Immature natural killer cell (primary cell): ENCODE results near the gene CYTIP. TPM values are rescaled to one million over a fixed set of nuclear protein-coding genes. Genes with fewer than 3 reads are reported as not detected.
A peak's percentile ranks its signal among the peaks of the same experiment; 100 is the strongest.

Experiments
- DNase-seq, 3 donors: peaks; one replicate each; pipeline ENCODE4 v3.0.0; 2022; ENCODE audit warnings: mixed read lengths in 1 of 3
- H3K27ac Mint-ChIP-seq, 6 donors: one replicate each; pipeline ENCODE4 v1.8.0; 2020; ENCODE audit warnings: mixed read lengths in 6 of 6, mild to moderate bottlenecking in 5 of 6, inconsistent platforms in 4 of 6, moderate library complexity in 3 of 6
- H3K27me3 Mint-ChIP-seq, 3 donors: one replicate each; pipeline ENCODE4 v1.8.0; 2020 to 2021; ENCODE audit warnings: low read depth in 3 of 3, mild to moderate bottlenecking in 3 of 3, mixed read lengths in 3 of 3, moderate library complexity in 3 of 3, inconsistent platforms in 1 of 3
- H3K36me3 Mint-ChIP-seq, 3 donors: one replicate each; pipeline ENCODE4 v1.8.0; 2020; ENCODE audit warnings: mixed read lengths in 3 of 3, inconsistent platforms in 2 of 3, mild to moderate bottlenecking in 2 of 3
- H3K4me1 Mint-ChIP-seq, 2 donors: one replicate each; pipeline ENCODE4 v1.8.0; 2020; ENCODE audit warnings: inconsistent platforms in 2 of 2, mild to moderate bottlenecking in 2 of 2, mixed read lengths in 2 of 2, moderate library complexity in 1 of 2
- H3K4me3 Mint-ChIP-seq, 5 donors: one replicate each; pipeline ENCODE4 v1.8.0; 2020; ENCODE audit warnings: mild to moderate bottlenecking in 5 of 5, mixed read lengths in 5 of 5, inconsistent platforms in 3 of 5, moderate library complexity in 3 of 5
- H3K9me3 Mint-ChIP-seq, 6 donors: one replicate each; pipeline ENCODE4 v1.8.0; 2020; ENCODE audit warnings: mild to moderate bottlenecking in 6 of 6, mixed read lengths in 6 of 6, inconsistent platforms in 4 of 6, moderate library complexity in 3 of 6
- polyA plus RNA-seq, 3 donors: library from polyadenylated mRNA; unstranded; fragments of 300-500 nt; fragmentation: Illumina TruSeq; gene quantifications; one replicate each; pipeline ENCODE4 v1.2.3, GENCODE V29; 2021

The CYTIP gene
- polyA plus RNA-seq = 100 to 1,000 TPM in 2 of 3 donors, 10 to 100 TPM in 1; 84.4 to 142 (median 111) TPM

DNA sequence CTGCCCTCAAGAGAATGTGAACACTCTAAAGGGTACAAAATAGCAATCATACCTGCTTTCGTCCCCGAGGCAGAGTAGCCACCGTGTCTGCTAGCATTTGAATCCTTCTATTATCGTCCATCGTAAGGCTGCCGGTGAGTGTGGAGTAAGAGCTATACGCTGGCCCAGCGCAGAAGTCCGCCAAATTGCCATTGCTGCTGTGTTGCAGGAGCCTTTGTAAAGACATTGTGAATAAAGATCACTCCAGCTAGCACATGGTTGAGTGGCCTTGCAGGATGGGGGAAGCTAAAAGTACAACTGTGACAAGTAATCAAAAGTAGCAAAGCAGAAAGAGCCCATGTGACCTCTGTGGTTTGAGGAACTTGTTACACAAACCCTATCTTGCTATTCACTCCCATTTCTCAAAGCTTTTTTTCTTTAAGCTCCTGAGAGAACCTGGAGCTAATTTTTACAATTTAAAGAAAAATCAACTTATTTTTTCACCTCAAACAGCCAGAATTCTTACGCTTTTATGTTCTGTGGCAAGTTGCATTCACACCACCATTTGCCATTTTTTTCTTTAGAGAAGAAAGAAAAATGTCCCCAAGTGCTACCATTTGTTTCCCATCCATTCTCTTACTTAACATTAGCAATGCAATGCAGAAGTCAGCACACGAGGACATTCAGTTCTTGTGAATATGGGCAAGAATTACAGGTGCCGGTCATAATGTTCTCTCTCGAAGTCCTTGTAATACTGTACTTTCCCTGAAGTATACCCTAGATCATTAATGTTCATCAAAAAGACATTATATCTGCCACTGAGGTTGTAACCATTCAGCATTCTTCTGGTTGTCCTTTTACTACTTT lies at the start of gene CYTIP:
CYTIP (minus strand) TSS at position 295 of the 846 bp plus-strand sequence; CDS start at position 226, 69 bp downstream.
- Mint-ChIP-seq H3K36me3 (peaks cover 20 to 36% (median 34%) of the 10 kb centered on the region in 3 donors), H3K4me3 (peak within 1 kb of the TSS; percentile 94 to 99 (median 95)), H3K27ac (peak within 1 kb of the TSS; percentile 95 to 100 (median 98)), H3K9me3 (no peaks in the 10 kb centered on the region), H3K4me1 (peaks cover 45 to 55% of the 10 kb centered on the region in 2 donors), H3K27me3 (peaks cover 3 to 40% (median 26%) of the 10 kb centered on the region in 3 donors)
- DNase-seq = peak; percentile 66 to 74 (median 72)

DNA sequence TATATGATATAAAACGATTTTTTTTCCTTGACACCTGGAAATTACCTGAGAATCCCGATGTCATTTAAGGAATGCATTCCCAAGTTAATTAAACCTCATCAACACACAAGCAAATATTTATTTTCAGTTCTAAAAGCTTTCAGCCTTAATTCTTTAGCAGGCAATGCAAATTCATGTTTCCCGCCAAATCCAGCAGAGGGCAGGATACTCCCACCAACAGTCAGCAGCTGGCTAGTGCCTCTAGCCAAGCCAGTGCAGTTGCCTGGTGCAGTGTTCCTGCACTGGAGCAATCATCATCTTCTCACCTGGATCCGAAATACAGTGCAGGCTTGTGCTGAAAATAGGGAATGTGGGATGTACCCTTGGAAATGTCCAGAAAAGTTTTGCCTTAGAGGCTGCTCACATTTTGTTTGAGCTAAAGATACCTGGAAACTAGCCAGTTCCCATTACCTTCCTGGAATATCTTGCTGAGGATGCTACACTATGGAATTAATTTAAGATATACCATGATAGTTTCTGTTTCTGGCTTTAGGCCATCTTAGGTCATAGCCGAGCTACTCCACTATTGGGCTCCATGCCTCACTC lies 48.4 kb upstream of the CYTIP start:
- H3K4me1 Mint-ChIP-seq = peaks cover 0 to 7% of the 10 kb centered on the region in 2 donors
- no peak overlapping the region for H3K27ac Mint-ChIP-seq
- H3K27me3 Mint-ChIP-seq = peaks cover 0 to 6% (median 0%) of the 10 kb centered on the region in 3 donors
- no peaks in the 10 kb centered on the region for H3K9me3 Mint-ChIP-seq
- no peak overlapping the region for H3K4me3 Mint-ChIP-seq
- DNase-seq = peak; percentile 45 to 63 (median 56)
- H3K36me3 Mint-ChIP-seq = no peaks in the 10 kb centered on the region

DNA sequence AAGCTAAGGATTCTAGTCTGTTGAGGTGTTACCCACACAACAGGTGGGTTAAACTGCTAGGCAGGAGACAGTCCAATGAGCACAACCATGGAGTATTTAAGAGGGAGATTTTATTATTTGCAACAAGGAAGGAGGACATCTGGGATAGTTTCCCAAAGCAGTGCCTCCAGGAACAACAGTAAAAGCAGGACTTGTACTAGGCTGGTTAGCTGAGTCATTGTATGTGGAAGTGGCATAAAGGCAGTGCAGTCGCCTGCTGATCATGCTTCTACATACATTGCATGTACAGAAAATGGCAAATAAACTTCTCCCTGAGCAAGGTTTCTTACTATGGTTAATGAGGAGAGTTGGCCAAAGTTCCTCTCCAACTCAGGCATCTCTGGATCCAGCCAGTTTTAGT lies 46.1 kb upstream of the CYTIP start:
- Mint-ChIP-seq H3K36me3 (peaks cover 0 to 3% (median 0%) of the 10 kb centered on the region in 3 donors), H3K4me1 (peaks cover 0 to 7% of the 10 kb centered on the region in 2 donors), H3K4me3 (no peak overlapping the region), H3K27me3 (peaks cover 0 to 6% (median 0%) of the 10 kb centered on the region in 3 donors), H3K27ac (no peak overlapping the region), H3K9me3 (no peaks in the 10 kb centered on the region)
- DNase-seq = no peak

DNA sequence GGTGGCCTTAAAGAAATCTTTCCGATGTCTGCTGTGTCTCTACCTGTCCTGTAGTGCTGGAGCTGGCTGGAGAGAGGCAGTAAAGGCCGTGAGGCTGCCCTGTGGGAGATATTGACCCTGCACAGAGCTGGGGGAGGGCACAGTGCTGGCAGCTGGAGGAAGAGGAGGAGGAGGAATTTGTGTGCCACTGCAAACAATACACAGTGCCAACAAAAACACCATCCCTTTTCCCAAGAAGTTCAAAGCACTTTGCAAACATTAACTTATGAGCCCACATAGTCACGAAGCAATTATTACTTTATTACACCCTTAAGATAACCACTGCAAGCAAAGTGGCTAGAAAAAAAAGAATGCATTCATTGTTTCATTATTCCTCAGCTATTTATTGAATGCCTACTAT lies 45.0 kb upstream of the CYTIP start:
- Mint-ChIP-seq H3K36me3 (peaks cover 0 to 3% (median 0%) of the 10 kb centered on the region in 3 donors), H3K27me3 (peaks cover 0 to 6% (median 0%) of the 10 kb centered on the region in 3 donors), H3K4me1 (peaks cover 0 to 7% of the 10 kb centered on the region in 2 donors), H3K27ac (no peak overlapping the region), H3K4me3 (no peak overlapping the region), H3K9me3 (no peaks in the 10 kb centered on the region)
- DNase-seq = no peak

DNA sequence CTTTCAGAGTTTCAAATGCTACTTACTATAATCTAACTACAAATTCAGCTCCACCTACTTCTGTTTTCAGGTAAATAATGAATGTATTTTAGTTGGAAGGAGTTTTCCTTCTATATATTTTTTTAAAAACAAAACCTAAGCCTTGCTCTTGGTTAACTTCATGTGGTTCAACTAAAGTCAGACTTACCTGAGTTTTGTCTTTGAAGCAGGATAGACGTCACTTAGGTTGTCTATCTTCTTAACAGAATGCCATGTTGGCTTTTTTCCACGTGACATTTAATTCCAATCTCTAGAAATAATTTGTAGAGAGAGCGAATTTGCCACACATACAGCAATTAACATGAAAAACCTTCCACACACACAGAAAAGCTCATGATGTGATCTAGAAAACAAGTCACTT lies 43.9 kb upstream of the CYTIP start:
- H3K27ac Mint-ChIP-seq = no peak overlapping the region
- peaks cover 0 to 3% (median 0%) of the 10 kb centered on the region in 3 donors for H3K36me3 Mint-ChIP-seq
- H3K27me3 Mint-ChIP-seq = peaks cover 0 to 6% (median 0%) of the 10 kb centered on the region in 3 donors

DNA sequence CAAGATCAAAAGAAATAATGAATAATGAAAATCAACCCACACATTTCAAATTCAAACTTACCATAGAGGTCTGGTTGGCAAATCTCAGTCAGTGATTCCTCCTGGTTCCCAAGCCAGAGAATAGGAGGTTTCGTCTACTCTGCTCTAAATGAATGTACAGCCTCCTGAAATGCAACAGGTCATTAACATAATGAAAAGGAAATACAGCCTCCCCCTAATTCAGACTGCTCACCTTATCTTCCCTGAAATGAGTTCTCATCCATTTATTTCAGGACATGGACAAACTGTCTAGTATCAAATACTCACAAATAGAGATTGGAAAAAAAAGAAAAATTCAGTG lies 43.4 kb upstream of the CYTIP start:
- DNase-seq = no peak
- Mint-ChIP-seq H3K27ac (no peak overlapping the region), H3K27me3 (peaks cover 0 to 9% (median 0%) of the 10 kb centered on the region in 3 donors), H3K9me3 (no peaks in the 10 kb centered on the region), H3K4me1 (no peaks in the 10 kb centered on the region), H3K36me3 (peaks cover 0 to 3% (median 0%) of the 10 kb centered on the region in 3 donors), H3K4me3 (no peak overlapping the region)

More for the DNA sequence above, 43.9 kb upstream of the CYTIP start:
- Mint-ChIP-seq H3K4me1 (peaks cover 0 to 3% of the 10 kb centered on the region in 2 donors), H3K9me3 (no peaks in the 10 kb centered on the region), H3K4me3 (no peak overlapping the region)
- DNase-seq = no peak

DNA sequence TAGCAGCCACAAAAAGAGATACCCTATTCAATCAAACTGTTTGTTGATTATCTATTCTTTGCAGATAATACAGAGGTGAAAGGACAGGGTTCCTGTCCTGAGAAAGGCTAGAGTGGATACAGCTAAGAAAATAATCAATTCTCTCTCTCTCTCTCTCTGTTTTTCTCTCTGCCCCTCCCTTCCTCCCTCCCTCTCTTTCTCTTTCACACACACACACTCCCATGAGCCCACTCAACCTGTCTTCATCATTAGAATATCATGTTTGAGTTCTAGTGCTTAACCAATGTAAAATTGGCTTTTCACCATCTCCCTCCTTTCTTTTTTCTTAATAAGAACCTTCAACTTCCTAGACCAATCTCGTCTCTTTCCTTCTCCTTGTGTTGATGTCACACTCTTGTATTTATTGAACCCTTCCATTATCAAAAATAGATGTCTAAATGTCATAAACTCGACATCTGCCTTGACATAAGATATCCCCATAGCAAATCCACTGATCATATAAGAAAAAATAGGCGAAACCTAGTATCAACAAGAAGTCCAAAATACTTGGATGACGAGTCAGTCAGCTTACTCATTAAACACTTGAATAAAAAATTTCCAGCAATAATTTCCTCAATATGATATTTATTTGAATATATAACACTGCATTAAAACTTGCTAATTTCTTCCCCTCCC lies 42.8 kb upstream of the CYTIP start:
- Mint-ChIP-seq H3K4me1 (no peaks in the 10 kb centered on the region), H3K27me3 (peaks cover 0 to 10% (median 0%) of the 10 kb centered on the region in 3 donors), H3K4me3 (no peak overlapping the region), H3K27ac (peak overlapping the region in 1 of 6 donors; percentile 62), H3K9me3 (no peaks in the 10 kb centered on the region), H3K36me3 (peaks cover 0 to 3% (median 0%) of the 10 kb centered on the region in 3 donors)
- no peak for DNase-seq

DNA sequence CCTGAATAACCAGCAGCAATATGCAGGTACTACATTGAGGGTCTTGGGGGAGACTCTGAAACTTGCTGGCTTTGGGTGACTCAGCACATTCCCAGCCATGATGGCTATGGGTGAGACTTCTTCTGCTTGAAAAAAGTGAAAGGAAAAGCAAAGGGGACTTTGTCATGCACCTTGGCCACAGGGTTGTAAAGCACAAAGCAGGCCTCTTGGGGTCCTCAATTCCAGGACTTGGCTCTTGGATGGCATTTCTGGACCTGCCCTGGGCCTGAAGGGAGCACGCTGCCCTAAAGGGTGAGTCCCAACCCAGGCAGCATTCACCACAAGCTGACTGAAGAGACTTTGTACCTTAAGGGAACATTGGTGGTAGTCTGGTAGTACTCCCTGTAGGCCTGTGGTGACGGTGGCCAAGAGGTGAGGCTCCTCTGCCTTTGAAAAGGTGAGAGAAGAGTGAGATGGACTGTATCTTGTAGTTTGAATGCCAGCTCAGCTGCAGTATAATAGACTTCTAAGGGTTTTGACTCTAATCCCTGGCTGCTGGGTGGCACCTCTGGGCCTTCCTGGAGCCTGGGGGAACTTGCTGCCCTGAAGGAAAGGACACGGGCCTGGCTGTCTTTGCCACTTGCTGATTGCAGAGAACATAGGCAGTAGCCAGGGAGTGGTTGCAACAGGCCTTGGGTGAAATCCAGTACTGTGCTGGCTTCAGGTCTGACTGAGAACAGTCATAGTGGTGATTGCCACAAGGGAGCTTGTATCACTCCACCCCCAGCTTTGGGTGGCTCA lies 36.5 kb upstream of the CYTIP start:
- Mint-ChIP-seq H3K27ac (no peak overlapping the region), H3K27me3 (peaks cover 0 to 4% (median 0%) of the 10 kb centered on the region in 3 donors), H3K9me3 (no peaks in the 10 kb centered on the region), H3K36me3 (no peaks in the 10 kb centered on the region), H3K4me1 (peaks cover 0 to 17% of the 10 kb centered on the region in 2 donors), H3K4me3 (no peak overlapping the region)
- DNase-seq = no peak

DNA sequence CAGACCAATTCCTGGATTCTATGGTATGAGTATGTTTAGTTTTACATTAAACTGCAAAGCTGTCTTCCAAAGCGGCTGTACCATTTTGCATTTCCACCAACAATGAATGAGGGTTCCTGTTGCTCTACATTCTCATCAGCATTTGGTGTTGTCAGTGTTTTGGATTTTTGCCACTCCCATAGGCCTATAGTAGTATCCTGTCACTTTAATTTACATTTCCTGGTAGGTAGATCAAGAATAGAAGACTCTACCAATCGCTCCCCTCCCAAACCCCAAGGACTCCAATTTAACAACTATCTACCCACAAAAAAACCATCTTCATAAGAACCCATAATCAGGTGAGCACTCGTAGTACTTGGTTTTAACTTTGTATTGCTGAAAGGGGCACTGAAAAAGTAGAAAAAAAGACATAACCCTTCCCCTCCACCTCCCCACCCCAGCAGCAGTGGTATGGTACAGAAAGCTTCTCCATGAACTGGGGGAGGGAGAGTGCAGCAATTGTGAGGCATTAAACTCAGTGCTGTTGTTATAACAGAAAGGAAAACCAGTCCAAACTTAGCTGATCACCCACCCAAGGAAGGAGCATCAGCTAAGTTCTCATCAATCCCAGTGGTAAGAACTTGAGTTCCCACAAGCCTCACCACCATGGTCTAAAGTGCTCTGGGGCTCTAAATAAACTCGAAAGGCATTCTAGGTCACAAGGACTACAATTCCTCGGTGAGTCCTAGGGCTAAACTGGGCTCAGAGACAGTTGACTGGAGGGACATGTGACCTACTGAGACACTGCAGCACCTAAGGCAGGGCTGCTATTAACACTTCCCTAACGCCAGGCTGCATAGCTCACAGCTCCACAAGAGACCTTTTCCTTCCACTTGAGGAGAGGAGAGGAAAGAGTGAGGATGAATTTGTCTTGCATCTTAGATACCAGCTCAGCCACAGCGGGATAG lies 35.5 kb upstream of the CYTIP start:
- Mint-ChIP-seq H3K27ac (peak overlapping the region in 1 of 6 donors; percentile 73), H3K27me3 (peaks cover 0 to 4% (median 0%) of the 10 kb centered on the region in 3 donors), H3K36me3 (no peaks in the 10 kb centered on the region), H3K9me3 (no peaks in the 10 kb centered on the region), H3K4me3 (no peak overlapping the region), H3K4me1 (peaks cover 0 to 17% of the 10 kb centered on the region in 2 donors)
- no peak for DNase-seq

DNA sequence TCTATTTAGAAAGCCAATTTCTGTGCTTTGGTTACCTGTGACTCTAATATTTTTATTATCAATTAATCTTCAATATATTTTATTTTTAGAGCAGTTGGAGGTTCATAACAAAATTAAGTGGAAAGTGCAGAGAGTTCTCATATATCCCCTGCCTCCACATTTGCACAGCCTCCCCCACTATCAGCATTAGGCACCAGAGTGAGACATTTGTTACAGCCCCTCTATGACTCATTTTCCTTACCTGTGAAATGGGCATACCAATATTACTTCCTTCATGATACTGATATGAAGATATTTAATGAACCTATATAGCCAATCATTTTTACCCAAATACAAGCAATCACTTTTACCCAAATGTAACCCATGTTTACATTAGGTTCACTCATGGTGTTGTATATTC lies 34.0 kb upstream of the CYTIP start:
- Mint-ChIP-seq H3K4me1 (peaks cover 0 to 17% of the 10 kb centered on the region in 2 donors), H3K9me3 (no peaks in the 10 kb centered on the region), H3K4me3 (no peak overlapping the region), H3K27ac (peak overlapping the region in 1 of 6 donors; percentile 58), H3K36me3 (no peaks in the 10 kb centered on the region), H3K27me3 (peaks cover 0 to 4% (median 0%) of the 10 kb centered on the region in 3 donors)
- DNase-seq = no peak

DNA sequence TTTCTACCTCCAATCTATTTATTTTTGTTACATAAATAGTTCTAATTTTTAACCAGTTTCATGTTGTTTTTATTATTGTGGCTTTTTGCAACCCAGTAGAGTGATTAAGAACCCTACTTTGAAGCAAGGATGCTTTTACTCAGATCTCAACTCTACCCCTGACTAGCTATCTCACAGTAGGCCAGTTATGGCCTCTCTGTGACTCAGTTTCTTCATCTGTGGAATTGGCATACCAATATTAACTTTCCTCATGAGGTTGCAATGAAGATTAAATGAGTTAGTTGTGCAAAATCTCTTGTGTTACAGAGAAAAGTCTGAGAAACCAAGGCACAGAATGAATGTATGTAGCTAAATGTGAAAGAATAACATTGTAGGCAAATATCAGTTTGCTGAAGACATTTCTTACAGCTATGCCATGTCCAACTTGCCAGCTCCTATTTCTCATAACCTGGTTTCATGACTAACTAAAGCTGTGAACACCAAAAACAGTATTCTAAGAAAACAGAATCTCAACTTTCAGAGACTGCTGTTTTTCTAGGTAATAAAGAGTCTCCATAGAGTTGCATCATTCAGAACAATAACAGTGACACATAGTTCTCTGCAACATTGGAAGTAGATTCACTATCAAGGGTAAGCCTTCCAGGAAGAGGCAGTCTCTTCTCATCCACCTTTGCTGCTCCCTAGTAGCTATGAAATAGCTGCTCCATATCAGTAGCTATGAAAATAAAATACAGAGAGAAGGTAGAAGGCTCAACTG lies 33.2 kb upstream of the CYTIP start:
- H3K27me3 Mint-ChIP-seq = no peaks in the 10 kb centered on the region
- H3K4me1 Mint-ChIP-seq = peaks cover 0 to 17% of the 10 kb centered on the region in 2 donors
- no peaks in the 10 kb centered on the region for H3K9me3 Mint-ChIP-seq
- no peak for DNase-seq
- H3K4me3 Mint-ChIP-seq = no peak overlapping the region
- H3K36me3 Mint-ChIP-seq = no peaks in the 10 kb centered on the region
- peak overlapping the region in 1 of 6 donors; percentile 76 for H3K27ac Mint-ChIP-seq
